Progenitor cell of endocrine pancreas (in vitro differentiated cells): ENCODE measurements around the gene ABI3BP. TPM values are rescaled to one million over a fixed set of nuclear protein-coding genes. Genes with fewer than 3 reads are reported as not detected.

Experiments used
- DNase-seq: peaks from one replicate; pipeline ENCODE4 v3.0.0; 2021; ENCODE audit warnings: low spot score; ENCODE audit not compliant: unreplicated experiment
- H3K27ac Mint-ChIP-seq: 2 replicates; pipeline ENCODE4 v1.8.0; 2021; ENCODE audit warnings: mild to moderate bottlenecking, moderate library complexity, mixed read lengths
- H3K27me3 Mint-ChIP-seq: 2 replicates; pipeline ENCODE4 v1.8.0; 2021; ENCODE audit warnings: mixed read lengths
- H3K36me3 Mint-ChIP-seq: 2 replicates; pipeline ENCODE4 v1.8.0; 2022; ENCODE audit warnings: mixed read lengths; ENCODE audit not compliant: insufficient read depth
- H3K4me1 Mint-ChIP-seq: 2 replicates; pipeline ENCODE4 v1.8.0; 2021; ENCODE audit warnings: low read depth, mixed read lengths
- H3K4me3 Mint-ChIP-seq: 2 replicates; pipeline ENCODE4 v1.8.0; 2021; ENCODE audit warnings: low read depth, mild to moderate bottlenecking, moderate library complexity, mixed read lengths
- H3K9me3 Mint-ChIP-seq: 2 replicates; pipeline ENCODE4 v1.8.0; 2021; ENCODE audit warnings: low read depth, mixed read lengths
- CTCF ChIP-seq: fragments of 200-600 bp; sonication (generic); IDR thresholded peaks from one replicate; pipeline ENCODE4 v1.5.0; 2021; ENCODE audit warnings: antibody characterized with exemption, mild to moderate bottlenecking; ENCODE audit not compliant: unreplicated experiment
- long read RNA-seq: library from polyadenylated mRNA; unstranded; transcript quantifications from one replicate; pipeline ENCODE4 v2.0.0, GENCODE V29; 2020
- total RNA-seq: library from RNA; stranded (reverse); gene quantifications from 2 replicates; pipeline ENCODE4 v1.2.1, GENCODE V29; 2021

ABI3BP gene
- total RNA-seq = not detected in 2 replicates
- long read RNA-seq, partial matches to known transcripts = 0 of 1 reads
- long read RNA-seq, other reads (novel, unspliced or antisense) = 1 of 1 reads

- no peak for TF ChIP-seq CTCF
- H3K4me1 Mint-ChIP-seq = peaks cover 2% of the 10 kb centered on the region
- H3K27me3 Mint-ChIP-seq = no peaks in the 10 kb centered on the region
- no peak within 1 kb of the TSS for H3K27ac Mint-ChIP-seq
- H3K4me3 Mint-ChIP-seq = no peak within 1 kb of the TSS
- no peaks in the 10 kb centered on the region for H3K36me3 Mint-ChIP-seq
- no peaks in the 10 kb centered on the region for H3K9me3 Mint-ChIP-seq
- no peak for DNase-seq
Measured at GRCh38 chr3:100993309-100993708, at the start of gene ABI3BP. TSS of gene ABI3BP (minus strand) at chr3:100993421. CDS start at chr3:100993384, 37 bp downstream.

GRCh38 chr3:101039285-101039684 lies 46.1 kb upstream of the ABI3BP start:
- H3K27me3 Mint-ChIP-seq = no peaks in the 10 kb centered on the region
- H3K27ac Mint-ChIP-seq = no peak overlapping the region
- TF ChIP-seq CTCF = no peak

GRCh38 chr3:101038880-101039279 lies 45.7 kb upstream of the ABI3BP start:
- DNase-seq = no peak
- no peak overlapping the region for H3K27ac Mint-ChIP-seq
- H3K27me3 Mint-ChIP-seq = no peaks in the 10 kb centered on the region
- H3K36me3 Mint-ChIP-seq = no peaks in the 10 kb centered on the region
- no peak for TF ChIP-seq CTCF
- H3K9me3 Mint-ChIP-seq = peaks cover 6% of the 10 kb centered on the region
- peaks cover 9% of the 10 kb centered on the region for H3K4me1 Mint-ChIP-seq
- H3K4me3 Mint-ChIP-seq = no peak overlapping the region

More at GRCh38 chr3:101039285-101039684, 46.1 kb upstream of the ABI3BP start:
- Mint-ChIP-seq H3K36me3 (no peaks in the 10 kb centered on the region), H3K4me1 (peaks cover 9% of the 10 kb centered on the region), H3K4me3 (no peak overlapping the region), H3K9me3 (peaks cover 6% of the 10 kb centered on the region)
- DNase-seq = no peak

- no peak for DNase-seq
- peaks cover 6% of the 10 kb centered on the region for H3K9me3 Mint-ChIP-seq
- peaks cover 10% of the 10 kb centered on the region for H3K4me1 Mint-ChIP-seq
- H3K27ac Mint-ChIP-seq = no peak overlapping the region
- H3K4me3 Mint-ChIP-seq = no peak overlapping the region
- H3K36me3 Mint-ChIP-seq = no peaks in the 10 kb centered on the region
- no peak for TF ChIP-seq CTCF
- no peaks in the 10 kb centered on the region for H3K27me3 Mint-ChIP-seq
Measured at GRCh38 chr3:101038393-101038792, 45.2 kb upstream of the ABI3BP start.

GRCh38 chr3:101037613-101038012 lies 44.4 kb upstream of the ABI3BP start:
- peaks cover 15% of the 10 kb centered on the region for H3K4me1 Mint-ChIP-seq
- no peak overlapping the region for H3K27ac Mint-ChIP-seq
- no peaks in the 10 kb centered on the region for H3K36me3 Mint-ChIP-seq
- peaks cover 6% of the 10 kb centered on the region for H3K9me3 Mint-ChIP-seq
- DNase-seq = no peak
- no peak overlapping the region for H3K4me3 Mint-ChIP-seq
- TF ChIP-seq CTCF = no peak
- no peaks in the 10 kb centered on the region for H3K27me3 Mint-ChIP-seq
